ENCODE results near the gene PLEKHH1.

Gene PLEKHH1

GRCh38 chr14:67512463-67513310 is 20.4 kb upstream of the PLEKHH1 start:
- no peak for DNase-seq

DNA sequence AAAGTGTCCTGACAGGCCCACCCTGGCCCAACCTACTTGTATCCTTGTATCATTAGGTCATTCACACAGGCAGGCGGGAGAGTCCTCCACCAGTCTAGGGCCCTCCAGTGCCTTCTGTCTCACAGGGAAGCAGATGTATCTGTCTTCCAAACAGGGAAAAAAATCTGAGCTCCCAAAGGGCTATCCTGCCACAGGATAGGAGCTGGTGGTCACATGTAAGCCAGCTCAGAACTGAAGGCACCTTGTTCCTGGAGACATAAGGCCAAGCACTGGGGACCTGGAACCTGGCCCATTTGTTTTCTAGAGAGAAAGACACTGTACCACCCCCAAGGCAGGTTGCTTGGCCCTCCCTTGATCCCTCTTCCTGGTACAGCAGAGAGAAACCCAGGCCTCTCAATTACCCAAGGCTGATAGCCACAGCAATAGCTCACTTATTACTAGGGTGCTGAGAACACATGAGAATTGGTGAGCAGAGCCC is 19.4 kb upstream of the PLEKHH1 start:
- no peak for DNase-seq

- peak; percentile 13 for DNase-seq
These were observed 18.9 kb upstream of the PLEKHH1 start for GRCh38 chr14:67514203-67514607.

- peak; percentile 46 for DNase-seq
These were observed 18.3 kb upstream of the PLEKHH1 start for GRCh38 chr14:67514650-67515385.

DNA sequence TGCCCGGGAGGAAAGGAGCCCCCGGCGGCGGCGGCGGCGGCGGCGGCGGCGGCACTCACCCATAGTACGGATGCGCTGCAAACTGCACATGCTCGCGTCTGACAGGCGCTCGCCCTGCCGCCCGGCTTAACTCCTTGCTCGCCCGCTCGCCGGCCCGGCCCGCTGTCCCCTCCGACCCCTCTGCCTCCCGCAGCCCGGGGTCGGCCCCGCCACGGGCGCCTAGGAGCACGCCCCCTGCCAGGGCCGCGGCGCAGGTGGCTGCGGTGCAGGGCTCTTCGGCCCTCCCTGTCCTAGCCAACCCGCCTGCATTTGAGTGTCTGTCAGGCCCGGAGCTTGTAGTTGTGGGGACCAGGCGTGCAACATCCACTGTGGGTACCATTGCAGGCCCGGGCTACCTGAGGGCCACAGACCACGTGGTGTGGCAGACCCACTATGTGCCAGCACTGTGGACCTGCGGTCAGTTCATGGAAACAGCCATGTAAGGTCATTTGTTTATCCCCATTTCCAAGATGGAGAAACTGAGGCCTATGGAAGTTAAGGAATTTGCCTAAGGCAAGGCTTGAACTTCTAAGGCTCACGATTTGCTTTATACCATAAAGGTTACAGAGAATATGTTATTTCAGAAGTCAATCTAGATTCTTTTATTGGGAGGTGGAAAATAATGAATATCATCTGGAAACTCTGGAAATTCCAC is 17.6 kb upstream of the PLEKHH1 start:
- peak; percentile 18 for DNase-seq

DNA sequence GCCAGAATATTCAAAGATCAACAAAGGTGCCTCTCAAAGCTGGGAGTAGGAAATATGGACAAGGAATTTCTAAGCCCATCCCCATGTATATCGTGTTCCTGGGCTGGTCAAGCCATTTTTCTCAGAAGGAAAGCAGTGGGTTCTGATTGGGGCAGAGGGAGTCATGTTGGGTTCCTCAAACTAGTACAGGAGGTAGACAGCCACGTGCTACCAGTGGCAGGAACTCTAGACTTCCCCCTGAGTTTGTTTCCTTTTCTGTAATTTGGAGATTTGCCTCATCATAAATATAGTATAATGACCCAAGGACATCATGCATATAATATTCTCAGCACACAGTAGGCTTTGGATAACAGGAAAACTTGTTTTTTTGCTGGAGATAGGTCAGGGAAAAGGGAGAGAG is 16.4 kb upstream of the PLEKHH1 start:
- DNase-seq = no peak

DNA sequence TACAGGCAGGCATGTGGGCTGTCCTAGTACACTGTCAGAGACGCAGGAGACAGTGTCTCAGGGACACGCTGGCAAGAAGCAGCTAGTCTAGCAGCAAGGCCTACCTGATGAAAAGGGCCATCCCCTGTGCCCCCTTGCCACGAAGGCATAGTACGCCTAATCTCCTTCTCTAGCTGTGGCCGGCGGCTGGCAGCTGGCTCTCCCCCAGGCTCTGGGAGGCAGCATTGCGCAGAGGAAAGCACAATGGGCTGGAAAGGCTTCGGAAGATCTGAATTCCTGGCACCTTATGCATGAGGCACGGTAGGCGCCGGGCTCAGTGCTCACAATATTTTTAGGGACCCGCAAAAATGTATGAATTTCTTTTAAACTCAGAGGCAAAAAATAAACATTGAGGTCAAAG is 16.0 kb upstream of the PLEKHH1 start:
- DNase-seq = no peak

- no peak for DNase-seq
These were observed 13.7 kb upstream of the PLEKHH1 start for GRCh38 chr14:67519406-67519805.

- DNase-seq = no peak
These were observed 12.6 kb upstream of the PLEKHH1 start for GRCh38 chr14:67520482-67520881.

GRCh38 chr14:67522270-67522669 is 10.8 kb upstream of the PLEKHH1 start:
- no peak for DNase-seq

- no peak for DNase-seq
These were observed 9.1 kb upstream of the PLEKHH1 start for GRCh38 chr14:67523764-67524633.

DNA sequence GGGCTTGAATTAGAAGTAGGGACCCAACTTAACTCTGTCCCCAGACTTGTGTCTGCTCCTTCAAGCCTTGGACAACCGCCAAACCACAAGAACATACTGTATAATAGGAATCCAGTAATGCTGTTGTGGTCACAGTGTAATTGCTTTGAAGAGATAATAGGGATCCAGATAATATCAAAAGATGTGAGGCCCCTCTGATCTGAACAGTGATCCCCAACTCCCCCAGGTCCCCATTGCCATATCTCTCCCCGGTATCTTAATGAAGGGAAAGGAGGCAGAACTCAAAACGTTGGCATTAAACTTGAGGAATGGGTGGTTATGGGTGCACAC is 8.5 kb upstream of the PLEKHH1 start:
- DNase-seq = peak; percentile 28

DNA sequence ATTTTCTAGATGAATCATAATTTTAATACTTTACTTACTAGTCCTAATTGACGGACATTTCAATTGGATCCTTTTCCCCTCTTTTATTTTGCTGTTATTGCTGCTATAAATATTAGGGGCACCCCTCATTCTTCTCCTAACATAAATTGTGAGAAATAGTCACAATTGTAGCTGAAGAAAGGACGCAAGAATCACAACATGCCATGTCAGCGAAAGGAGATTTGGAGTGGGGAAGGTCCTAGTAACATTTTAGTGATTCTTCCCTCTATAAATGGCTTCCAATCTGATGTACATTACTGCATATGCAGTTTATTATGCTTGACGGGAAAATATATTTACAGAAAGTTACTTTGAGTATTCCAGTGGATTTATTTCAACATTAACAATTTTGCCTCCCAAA is 7.7 kb upstream of the PLEKHH1 start:
- DNase-seq = no peak

- DNase-seq = no peak
These were observed 6.9 kb upstream of the PLEKHH1 start for GRCh38 chr14:67526181-67526580.

DNA sequence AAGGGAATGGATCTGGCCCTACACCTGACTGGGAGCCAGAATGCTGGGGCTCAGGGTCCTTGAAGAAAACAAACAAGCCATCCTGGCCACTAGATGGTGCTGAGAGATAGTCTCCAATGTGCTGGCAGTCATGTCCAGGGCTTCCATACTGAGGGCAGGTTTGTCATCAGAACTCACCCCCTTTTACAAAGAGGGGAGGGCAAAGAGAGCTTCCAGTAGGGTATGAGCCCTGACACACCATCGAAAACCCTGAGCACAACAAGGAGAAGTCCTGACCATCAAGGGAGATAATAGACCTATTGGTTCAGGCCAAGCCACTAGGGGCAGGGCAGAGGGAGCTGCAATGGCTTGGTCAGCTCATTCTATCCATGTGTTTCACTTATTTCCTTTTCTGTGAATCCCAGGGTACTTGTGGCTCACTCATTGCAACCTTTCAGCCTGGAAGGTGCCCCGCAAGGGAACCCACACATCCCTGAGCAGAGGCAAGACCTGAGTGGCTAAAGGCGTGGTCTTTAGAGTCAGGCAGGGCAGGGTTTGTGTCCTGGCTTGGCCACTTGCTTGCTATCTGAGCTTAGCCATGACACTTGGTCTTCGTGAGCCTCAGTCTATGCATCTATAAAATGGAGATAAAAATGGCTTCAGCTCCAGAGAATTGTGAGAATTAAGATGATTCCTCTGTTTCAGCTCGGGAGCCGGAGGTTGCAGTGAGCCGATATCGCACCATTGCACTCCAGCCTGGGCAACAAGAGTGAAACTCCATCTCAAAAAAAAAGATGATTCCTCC is 6.2 kb upstream of the PLEKHH1 start:
- DNase-seq = peak; percentile 66

DNA sequence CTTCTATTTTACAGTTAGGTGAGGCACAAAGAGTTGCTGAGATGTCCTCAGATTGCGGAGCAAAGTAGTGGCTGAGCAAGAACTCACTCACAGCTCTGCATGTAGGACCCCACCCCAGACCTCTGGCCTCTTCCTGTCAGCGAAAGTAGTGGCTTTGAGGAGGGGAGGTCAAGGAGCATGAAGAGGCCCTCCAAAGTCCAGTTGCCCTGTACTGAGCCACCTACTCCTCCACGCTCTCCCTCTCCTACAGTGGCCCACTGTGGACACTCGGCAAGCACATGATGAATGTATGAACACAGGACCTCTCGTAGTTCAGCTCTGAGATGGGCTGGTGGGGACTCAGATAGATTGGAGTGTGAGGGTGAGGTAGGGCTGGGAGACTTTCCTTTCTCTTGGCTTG is 5.3 kb upstream of the PLEKHH1 start:
- DNase-seq = no peak

DNA sequence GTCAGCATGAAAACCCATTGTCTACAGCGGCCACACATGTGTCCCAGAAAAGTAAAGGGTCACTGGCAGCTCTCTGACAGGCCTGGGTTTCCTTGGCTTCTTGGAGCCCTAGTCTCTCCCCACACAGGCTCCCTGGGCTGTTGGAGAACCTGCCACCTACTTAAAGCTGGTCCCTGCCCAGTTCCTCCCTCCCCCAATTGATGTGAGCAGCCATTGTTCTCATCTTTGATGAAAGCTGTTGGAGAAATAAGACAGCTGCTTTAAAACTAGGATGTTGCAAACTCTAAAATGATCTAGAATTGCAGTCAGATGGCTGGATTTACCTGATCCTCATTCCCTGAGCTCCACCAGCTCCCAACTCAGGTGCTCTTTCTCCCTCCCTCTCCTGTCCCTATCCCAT is 4.8 kb upstream of the PLEKHH1 start:
- DNase-seq = no peak

DNA sequence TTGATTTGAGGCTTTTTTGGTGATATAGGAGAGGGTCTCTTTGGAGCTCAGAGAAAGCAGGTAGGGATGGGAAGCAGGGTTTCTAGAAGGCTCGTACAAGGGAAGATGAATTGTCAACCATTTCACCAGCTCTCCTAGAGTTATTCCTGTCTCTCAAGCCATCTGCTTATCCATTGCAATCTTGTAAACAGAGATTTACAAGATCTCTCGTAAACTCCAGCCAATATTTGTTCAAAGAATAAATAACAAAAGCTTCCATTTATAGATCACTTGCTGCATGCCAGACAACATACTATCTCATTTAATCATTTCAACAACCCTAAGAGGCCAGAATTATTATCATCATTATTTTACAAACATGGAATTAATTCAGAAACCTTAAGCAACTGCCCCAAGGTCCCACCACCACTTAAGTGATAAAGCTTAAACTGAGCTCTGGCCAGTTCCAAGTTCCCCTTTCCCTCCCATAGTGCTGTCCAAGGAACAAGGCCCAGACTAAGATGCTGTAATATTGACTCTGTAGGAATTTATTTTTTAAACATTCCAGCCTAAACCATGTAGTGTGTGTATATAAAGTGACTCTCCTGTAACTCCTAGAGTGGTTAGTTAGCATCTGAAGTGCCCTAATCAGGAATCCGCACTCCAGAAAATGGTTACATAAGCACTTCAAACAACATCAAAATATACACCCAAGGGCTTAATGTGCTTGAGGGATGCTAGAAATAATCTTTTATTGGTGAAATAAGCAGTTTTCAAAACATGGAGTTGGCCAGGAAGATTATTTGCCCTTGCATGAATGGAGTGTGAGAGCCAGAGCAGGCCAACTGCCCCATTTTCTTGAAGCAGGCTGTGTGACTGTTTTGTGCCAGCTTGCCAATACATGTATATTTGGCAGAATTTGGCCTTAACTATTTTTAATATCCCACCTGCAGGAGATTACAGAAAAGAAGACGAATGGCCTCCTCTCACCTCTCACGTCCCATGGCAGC is 2.8 kb upstream of the PLEKHH1 start:
- DNase-seq = no peak

DNA sequence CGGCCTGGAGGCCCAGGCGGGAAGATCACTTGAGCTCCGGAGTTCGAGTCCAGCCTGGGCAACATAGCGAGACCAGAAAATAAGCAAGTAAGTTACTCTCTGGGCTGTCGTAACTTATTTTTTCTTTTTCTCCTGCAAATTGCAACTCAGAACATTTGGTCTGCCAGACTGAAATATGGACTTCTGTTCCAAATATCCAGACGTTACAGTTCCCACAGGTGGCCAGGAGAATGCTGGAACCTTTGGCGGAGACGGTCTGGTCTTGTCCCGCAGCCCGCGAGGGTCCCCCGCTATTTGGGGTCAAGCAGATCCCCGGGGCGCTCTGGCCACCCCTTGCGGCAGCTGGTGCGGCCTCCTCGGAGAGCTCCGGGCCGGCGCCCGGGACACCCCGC is 488 bp upstream of the PLEKHH1 start:
- no peak for DNase-seq

GRCh38 chr14:67533754-67534085 is 630 bp downstream of the PLEKHH1 start:
- DNase-seq = no peak

GRCh38 chr14:67536087-67536486 is 3.0 kb downstream of the PLEKHH1 start:
- DNase-seq = no peak

Data from NCI-H1105 treated with DMSO at 0.1 percent for 48 hours (cell line).